Thymus (tissue), 11 donors: ENCODE results near the gene GPHN. TPM values are rescaled to one million over a fixed set of nuclear protein-coding genes. Genes with fewer than 3 reads are reported as not detected.
"Not testable (repeated sequence)": the region's sequence is repeated elsewhere in the genome, so short reads cannot be mapped to it uniquely, and the experiment has no call there.

Experiments used
- DNase-seq, 9 donors: peaks; one replicate each; pipeline ENCODE4 v3.0.0-alpha.2; 2013; ENCODE audit warnings: low spot score in 9 of 9, low read depth in 6 of 9, missing footprints in 1 of 9
- H3K27ac ChIP-seq, 2 donors: one replicate each; pipeline ENCODE4 v1.5.1; 2013; ENCODE audit warnings: control low read depth in 1 of 2, low read depth in 1 of 2, low read length in 1 of 2, mild to moderate bottlenecking in 1 of 2, moderate library complexity in 1 of 2
- H3K27me3 ChIP-seq, 2 donors: one replicate each; pipeline ENCODE4 v1.5.1; 2013; ENCODE audit warnings: low read length in 1 of 2; ENCODE audit not compliant: control insufficient read depth in 2 of 2, insufficient read depth in 1 of 2
- H3K36me3 ChIP-seq, 2 donors: one replicate each; pipeline ENCODE4 v1.5.1; 2013; ENCODE audit warnings: low read length in 1 of 2, mild to moderate bottlenecking in 1 of 2, moderate library complexity in 1 of 2; ENCODE audit not compliant: control insufficient read depth in 2 of 2, insufficient read depth in 2 of 2
- H3K4me1 ChIP-seq, 2 donors: one replicate each; pipeline ENCODE4 v1.5.1; 2013; ENCODE audit warnings: low read length in 2 of 2; ENCODE audit not compliant: control insufficient read depth in 2 of 2, insufficient read depth in 2 of 2
- H3K4me3 ChIP-seq, 2 donors: one replicate each; pipeline ENCODE4 v1.5.1; 2013; ENCODE audit warnings: low read length in 2 of 2, control low read depth in 1 of 2, mild to moderate bottlenecking in 1 of 2
- H3K9me3 ChIP-seq, 2 donors: one replicate each; pipeline ENCODE4 v1.5.1; 2013; ENCODE audit warnings: low read length in 1 of 2, mild to moderate bottlenecking in 1 of 2; ENCODE audit not compliant: control insufficient read depth in 2 of 2, insufficient read depth in 1 of 2
- WGBS: extraction: QIAGEN DNeasy Blood & Tissue Kit; methylation state at CpG from one replicate; pipeline ENCODE4 v1.1.7; 2013; 5-methylcytosine and 5-hydroxymethylcytosine counted together
- polyA plus RNA-seq: library from polyadenylated mRNA; stranded (reverse); fragments of 200-250 nt; gene quantifications from one replicate; pipeline ENCODE4 v1.2.3, GENCODE V29; 2013
- total RNA-seq: library from RNA; stranded (reverse); fragments of 120-200 nt; gene quantifications from one replicate; pipeline ENCODE4 v1.2.4, GENCODE V29; 2013
- donor health status: healthy.

The GPHN gene
- total and polyA plus RNA-seq, 2 donors, result 11.6 to 28.4 TPM

DNA sequence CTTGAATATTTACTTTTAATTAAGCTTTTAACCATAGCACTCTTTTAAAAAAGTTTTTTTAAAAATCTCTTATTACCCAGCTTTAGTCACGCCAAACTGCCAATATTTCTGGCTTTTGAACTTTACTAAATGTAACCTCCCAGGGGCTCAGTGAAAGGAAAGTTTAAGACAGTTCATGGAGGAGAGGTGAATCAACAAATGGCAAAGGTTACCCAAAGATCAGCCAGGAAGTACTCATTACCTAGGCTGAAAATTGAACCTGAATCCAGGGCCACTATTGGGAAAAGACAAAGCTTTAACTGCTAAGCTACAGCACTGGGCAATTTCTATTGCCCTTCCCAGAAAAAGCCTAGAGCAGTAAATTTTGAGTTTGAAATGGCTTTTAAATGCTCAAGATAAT is 282.2 kb downstream of the GPHN start:
- WGBS, result 95% methylated on average over 1 of the region's 1 CpG
- no peak for DNase-seq
- Histone ChIP-seq H3K9me3 (no peaks in the 10 kb centered on the region), H3K4me1 (no peaks in the 10 kb centered on the region), H3K27me3 (no peaks in the 10 kb centered on the region), H3K27ac (no peak overlapping the region), H3K36me3 (no peaks in the 10 kb centered on the region), H3K4me3 (no peak overlapping the region)

DNA sequence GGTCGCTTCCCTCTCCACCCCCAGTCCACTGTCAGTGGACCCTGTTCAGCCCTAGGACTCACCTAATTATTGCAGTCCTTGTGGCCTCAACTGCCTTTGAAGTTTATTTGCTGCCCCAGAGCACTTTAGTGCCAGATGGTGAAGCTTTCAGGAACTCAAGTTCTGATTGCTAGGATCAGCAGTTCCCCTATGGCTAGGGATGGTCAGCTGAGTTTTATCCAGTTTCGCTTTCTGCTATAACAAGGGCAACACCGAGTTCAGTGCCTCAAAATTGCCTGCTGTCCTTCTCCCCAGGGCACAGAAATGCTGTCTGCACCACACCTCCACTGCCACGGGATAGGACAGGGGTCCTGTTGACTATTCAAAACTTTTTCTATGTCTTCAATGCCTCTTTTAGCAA is 295.0 kb downstream of the GPHN start:
- H3K9me3 ChIP-seq, result peaks cover 0 to 22% of the 10 kb centered on the region in 2 donors
- H3K27me3 ChIP-seq, result no peaks in the 10 kb centered on the region
- no peak overlapping the region for H3K4me3 ChIP-seq
- 97% methylated on average over 4 of the region's 4 CpGs for WGBS
- no peaks in the 10 kb centered on the region for H3K4me1 ChIP-seq
- no peaks in the 10 kb centered on the region for H3K36me3 ChIP-seq
- H3K27ac ChIP-seq, result no peak overlapping the region
- no peak for DNase-seq

GRCh38 chr14:66804141-66804540 is 296.2 kb downstream of the GPHN start:
- Histone ChIP-seq H3K4me1 (no peaks in the 10 kb centered on the region), H3K27me3 (no peaks in the 10 kb centered on the region), H3K9me3 (peaks cover 0 to 22% of the 10 kb centered on the region in 2 donors), H3K4me3 (no peak overlapping the region), H3K27ac (no peak overlapping the region), H3K36me3 (no peaks in the 10 kb centered on the region)
- 94% methylated on average over 1 of the region's 1 CpG for WGBS
- no peak for DNase-seq

DNA sequence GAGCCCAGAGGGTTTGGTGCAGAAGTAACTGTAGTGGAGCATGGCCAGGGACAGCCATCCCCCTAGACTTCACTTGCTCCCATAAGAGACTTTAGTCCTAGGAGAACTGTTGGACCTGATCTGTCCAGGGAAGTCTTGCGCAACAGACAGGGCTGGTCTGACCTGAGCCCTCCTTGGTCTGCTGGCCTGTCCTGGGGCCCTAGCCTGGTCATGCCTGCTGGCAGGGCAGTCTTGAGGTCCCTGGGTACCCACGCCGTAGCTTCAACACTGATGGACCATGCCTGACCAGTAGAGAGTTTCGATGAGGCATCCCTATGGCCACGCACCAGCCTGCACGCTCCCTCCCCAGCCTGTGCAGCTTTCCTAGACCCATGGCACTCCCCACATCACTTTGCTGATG is 305.7 kb downstream of the GPHN start:
- Histone ChIP-seq H3K27ac (no peak overlapping the region), H3K36me3 (no peaks in the 10 kb centered on the region), H3K4me3 (no peak overlapping the region), H3K9me3 (no peaks in the 10 kb centered on the region), H3K4me1 (no peaks in the 10 kb centered on the region), H3K27me3 (no peaks in the 10 kb centered on the region)
- 98% methylated on average over 6 of the region's 6 CpGs for WGBS
- DNase-seq, result no peak

- Histone ChIP-seq H3K27ac (no peak overlapping the region), H3K9me3 (no peaks in the 10 kb centered on the region), H3K4me1 (no peaks in the 10 kb centered on the region), H3K27me3 (no peaks in the 10 kb centered on the region), H3K36me3 (no peaks in the 10 kb centered on the region), H3K4me3 (no peak overlapping the region)
- WGBS, result 94% methylated on average over 2 of the region's 2 CpGs
- DNase-seq, result no peak
Observed at GRCh38 chr14:66815687-66816086, 307.7 kb downstream of the GPHN start.

DNA sequence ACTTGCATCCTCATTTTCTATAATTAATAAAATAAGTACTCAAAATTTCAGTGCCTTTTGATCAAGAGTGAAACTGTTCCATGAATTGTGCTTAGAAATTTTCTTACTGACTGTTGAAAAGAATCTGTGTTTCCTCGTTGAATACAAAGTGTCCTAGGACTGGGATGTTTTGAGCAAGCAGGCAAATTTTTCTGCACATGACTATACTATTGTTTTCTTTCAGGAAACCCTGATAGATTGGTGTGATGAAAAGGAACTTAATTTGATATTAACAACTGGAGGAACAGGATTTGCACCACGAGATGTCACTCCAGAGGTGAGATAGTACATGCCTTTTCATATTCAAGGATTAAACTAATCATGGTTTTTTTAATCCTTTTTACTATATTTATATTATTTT is 316.3 kb downstream of the GPHN start:
- WGBS, result 87% methylated on average over 2 of the region's 2 CpGs
- no peaks in the 10 kb centered on the region for H3K27me3 ChIP-seq
- no peaks in the 10 kb centered on the region for H3K9me3 ChIP-seq
- no peak overlapping the region for H3K27ac ChIP-seq
- no peak for DNase-seq
- H3K4me3 ChIP-seq, result no peak overlapping the region
- no peaks in the 10 kb centered on the region for H3K36me3 ChIP-seq
- no peaks in the 10 kb centered on the region for H3K4me1 ChIP-seq

DNA sequence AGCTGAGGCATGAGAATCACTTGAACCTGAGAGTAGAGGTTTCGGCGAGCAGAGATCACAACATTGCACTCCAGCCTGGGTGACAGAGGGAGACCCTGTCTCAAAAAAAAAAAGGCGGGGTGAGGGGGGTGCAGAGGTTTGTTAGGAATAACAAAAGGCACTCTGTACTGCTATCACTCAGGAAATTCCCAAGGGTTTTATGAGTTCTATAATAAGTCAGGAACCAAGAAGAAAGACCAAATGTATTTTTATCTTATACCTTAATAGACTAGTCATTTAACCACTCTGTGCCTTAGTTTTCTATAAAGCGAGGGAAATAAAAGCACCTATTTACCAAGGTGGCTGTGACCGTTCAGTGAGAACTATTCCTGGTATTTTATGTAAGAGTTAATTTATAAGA is 319.2 kb downstream of the GPHN start:
- DNase-seq, result no peak
- no peaks in the 10 kb centered on the region for H3K4me1 ChIP-seq
- 97% methylated on average over 5 of the region's 5 CpGs for WGBS
- H3K4me3 ChIP-seq, result no peak overlapping the region
- H3K27me3 ChIP-seq, result no peaks in the 10 kb centered on the region
- H3K27ac ChIP-seq, result no peak overlapping the region
- no peaks in the 10 kb centered on the region for H3K36me3 ChIP-seq
- H3K9me3 ChIP-seq, result no peaks in the 10 kb centered on the region

DNA sequence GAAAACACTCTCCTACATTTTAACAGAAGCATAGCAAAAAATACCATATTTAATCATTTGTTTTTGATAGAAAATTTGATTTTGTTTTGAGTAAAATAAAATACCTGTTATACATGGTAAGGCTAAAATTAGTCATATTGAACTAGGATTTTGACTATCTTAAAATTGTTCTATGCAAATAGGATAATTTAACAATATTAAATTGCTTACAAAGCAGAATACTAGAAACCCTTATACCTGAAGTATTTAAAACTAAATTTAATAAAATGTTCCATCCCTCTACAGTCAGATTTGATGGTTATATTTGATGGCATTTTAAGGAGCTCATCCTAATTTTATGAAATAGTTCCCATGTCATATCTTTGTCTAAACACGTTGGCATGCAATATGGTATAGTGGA is 323.2 kb downstream of the GPHN start:
- Histone ChIP-seq H3K36me3 (no peaks in the 10 kb centered on the region), H3K9me3 (no peaks in the 10 kb centered on the region), H3K4me3 (no peak overlapping the region), H3K27ac (no peak overlapping the region), H3K4me1 (no peaks in the 10 kb centered on the region), H3K27me3 (no peaks in the 10 kb centered on the region)
- DNase-seq, result no peak
- WGBS, result 96% methylated on average over 1 of the region's 1 CpG

DNA sequence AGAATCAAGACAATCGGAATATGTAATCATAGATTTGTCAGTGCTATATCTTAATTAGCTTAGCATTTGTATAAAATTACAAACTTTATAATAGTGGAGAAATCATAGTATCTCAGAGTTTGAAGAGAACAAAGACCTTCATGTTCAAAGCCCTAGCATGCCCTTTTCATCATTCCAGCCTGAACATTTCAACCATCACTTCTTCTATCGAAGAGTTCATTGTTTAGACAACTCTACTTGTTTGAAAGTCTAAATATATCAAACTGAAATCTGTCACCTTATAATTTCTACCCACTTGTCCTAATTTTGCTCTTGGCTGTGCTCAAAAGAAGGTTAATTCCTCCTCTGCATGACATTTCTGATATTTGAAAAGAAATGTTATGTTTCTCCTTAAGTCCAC is 325.9 kb downstream of the GPHN start:
- 96% methylated on average over 2 of the region's 2 CpGs for WGBS
- Histone ChIP-seq H3K4me1 (no peaks in the 10 kb centered on the region), H3K36me3 (no peaks in the 10 kb centered on the region), H3K9me3 (no peaks in the 10 kb centered on the region), H3K4me3 (no peak overlapping the region), H3K27me3 (no peaks in the 10 kb centered on the region), H3K27ac (no peak overlapping the region)
- no peak for DNase-seq

GRCh38 chr14:66837436-66837835 is 329.5 kb downstream of the GPHN start:
- H3K9me3 ChIP-seq, H3K27ac ChIP-seq, H3K4me1 ChIP-seq, H3K27me3 ChIP-seq, H3K36me3 ChIP-seq, DNase-seq, H3K4me3 ChIP-seq: not testable (repeated sequence)
- WGBS, result 92% methylated on average over 1 of the region's 2 CpGs
